Measurements from ENCODE around the gene NAV2. TPM values are rescaled to one million over a fixed set of nuclear protein-coding genes. Genes with fewer than 3 reads are reported as not detected.

NAV2 gene
- total RNA-seq, 1 experiment from 2014 or later: 23.3 TPM

DNA sequence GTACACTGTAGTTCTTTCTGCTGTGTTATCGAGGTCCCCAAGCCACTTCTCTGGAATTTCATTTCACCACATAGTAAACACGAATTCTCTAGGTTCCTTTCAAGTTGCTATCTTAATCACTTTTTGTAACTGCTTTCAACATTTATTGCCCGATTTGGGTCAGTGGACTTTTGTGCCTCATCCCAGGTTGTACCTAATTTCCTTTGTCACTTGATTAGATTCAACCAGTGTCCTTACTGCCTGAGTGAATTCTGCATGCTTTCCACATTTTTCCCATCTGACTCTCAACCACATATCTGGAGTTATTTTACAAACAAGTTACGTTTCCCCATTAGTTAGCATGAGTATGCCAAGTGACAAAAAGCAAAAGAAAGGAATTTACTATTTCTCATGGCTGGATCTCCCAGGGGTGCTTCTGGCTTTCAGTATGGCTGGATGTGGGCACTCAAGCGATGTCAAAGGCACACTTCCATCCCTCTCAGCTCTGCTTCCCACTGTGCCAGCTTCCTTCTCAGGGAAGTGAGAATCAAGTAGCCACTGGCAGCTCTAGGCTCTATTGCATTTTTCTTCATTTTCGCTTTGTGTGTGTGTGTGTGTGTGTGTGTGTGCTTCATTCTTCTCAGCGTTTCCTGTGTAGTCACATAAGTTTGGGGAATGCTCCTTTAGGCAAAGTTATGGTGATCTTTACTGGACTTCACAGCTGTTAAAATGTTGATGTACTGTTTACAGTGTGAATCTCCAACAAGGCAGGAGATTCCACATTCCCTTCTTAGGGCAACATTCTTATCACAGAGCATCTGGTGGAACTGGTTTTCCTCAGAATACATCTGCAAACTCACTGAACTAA, 318.7 kb downstream of the NAV2 start:
- no peaks in the 10 kb centered on the region for H4K20me1 ChIP-seq (ENCODE audit: insufficient read depth)
- intact Hi-C loops (cut with micrococcal nuclease; ENCODE audit: unreplicated experiment): loop anchor here (2.0 to 10.0 kb wide), 4 partner anchors 37 to 333 kb away; partner anchors contain the start of gene HTATIP2
- DNase-seq: peak; percentile 41 to 94
- no peak overlapping the region; the same call in 1 of the 2 replicates for H3K4me3 ChIP-seq
- no peaks in the 10 kb centered on the region for H3K9me2 ChIP-seq (ENCODE audit: insufficient read depth)
- no peaks in the 10 kb centered on the region for H3K27me3 ChIP-seq (ENCODE audit: insufficient read depth, low read depth)
- H3K27ac ChIP-seq: peak overlapping the region; percentile 83
- TF ChIP-seq EZH2 (IDR thresholded peaks at IDR 0.05; ENCODE audit: low read depth): no peak
- TF ChIP-seq, protein P1, sequence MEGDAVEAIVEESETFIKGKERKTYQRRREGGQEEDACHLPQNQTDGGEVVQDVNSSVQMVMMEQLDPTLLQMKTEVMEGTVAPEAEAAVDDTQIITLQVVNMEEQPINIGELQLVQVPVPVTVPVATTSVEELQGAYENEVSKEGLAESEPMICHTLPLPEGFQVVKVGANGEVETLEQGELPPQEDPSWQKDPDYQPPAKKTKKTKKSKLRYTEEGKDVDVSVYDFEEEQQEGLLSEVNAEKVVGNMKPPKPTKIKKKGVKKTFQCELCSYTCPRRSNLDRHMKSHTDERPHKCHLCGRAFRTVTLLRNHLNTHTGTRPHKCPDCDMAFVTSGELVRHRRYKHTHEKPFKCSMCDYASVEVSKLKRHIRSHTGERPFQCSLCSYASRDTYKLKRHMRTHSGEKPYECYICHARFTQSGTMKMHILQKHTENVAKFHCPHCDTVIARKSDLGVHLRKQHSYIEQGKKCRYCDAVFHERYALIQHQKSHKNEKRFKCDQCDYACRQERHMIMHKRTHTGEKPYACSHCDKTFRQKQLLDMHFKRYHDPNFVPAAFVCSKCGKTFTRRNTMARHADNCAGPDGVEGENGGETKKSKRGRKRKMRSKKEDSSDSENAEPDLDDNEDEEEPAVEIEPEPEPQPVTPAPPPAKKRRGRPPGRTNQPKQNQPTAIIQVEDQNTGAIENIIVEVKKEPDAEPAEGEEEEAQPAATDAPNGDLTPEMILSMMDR (conservative IDR thresholded peaks at IDR 0.05): no peak
- no TSS peak for BruUV-seq (replicated peaks)
- H3F3A ChIP-seq (ENCODE audit: insufficient read depth, low read depth): peaks cover 56% of the 10 kb centered on the region
- no peaks in the 10 kb centered on the region for H3K9me3 ChIP-seq (ENCODE audit: insufficient read depth, low read depth)
- H2AFZ ChIP-seq: no peak overlapping the region
- peak overlapping the region; percentile 64 for H3K4me2 ChIP-seq
- ChIA-PET POLR2A (ENCODE audit: unreplicated experiment) (interaction anchor here (0.6 to 0.7 kb wide), 2 partner anchors 112 to 329 kb away, joined by 4 to 6 read pairs; no protein-coding TSS in a partner anchor), CTCF (interaction anchor here (0.6 kb wide), 2 partner anchors 79 to 476 kb away, joined by 3 to 6 read pairs; no protein-coding TSS in a partner anchor)
- peaks cover 72% of the 10 kb centered on the region for H3K4me1 ChIP-seq (replicated peaks; ENCODE audit: insufficient read depth)
- H3K36me3 ChIP-seq (ENCODE audit: low read depth): no peaks in the 10 kb centered on the region
- peaks cover 15% of the 10 kb centered on the region; the same call in 1 of the 2 replicates for H3K79me2 ChIP-seq (ENCODE audit: low read depth)

- no TSS peak for BruUV-seq (replicated peaks)
- H3K36me3 ChIP-seq (ENCODE audit: low read depth): no peaks in the 10 kb centered on the region
- no peaks in the 10 kb centered on the region for H4K20me1 ChIP-seq (ENCODE audit: insufficient read depth)
- ChIA-PET POLR2A (ENCODE audit: unreplicated experiment) (no interaction called here), CTCF (interaction anchor here (0.6 kb wide), 2 partner anchors 80 to 476 kb away, joined by 3 to 6 read pairs; no protein-coding TSS in a partner anchor)
- intact Hi-C loops (cut with micrococcal nuclease; ENCODE audit: unreplicated experiment): loop anchor here (5.0 to 10.0 kb wide), 2 partner anchors 80 to 333 kb away; partner anchors contain the start of gene HTATIP2
- no peak for TF ChIP-seq EZH2 (IDR thresholded peaks at IDR 0.05; ENCODE audit: low read depth)
- TF ChIP-seq, protein P1 (conservative IDR thresholded peaks at IDR 0.05): no peak
- H3K27ac ChIP-seq: peak overlapping the region; percentile 83
- peaks cover 53% of the 10 kb centered on the region for H3F3A ChIP-seq (ENCODE audit: insufficient read depth, low read depth)
- H3K9me2 ChIP-seq (ENCODE audit: insufficient read depth): no peaks in the 10 kb centered on the region
- H3K79me2 ChIP-seq (ENCODE audit: low read depth): peaks cover 11% of the 10 kb centered on the region; the same call in 1 of the 2 replicates
- H2AFZ ChIP-seq: no peak overlapping the region
- H3K4me1 ChIP-seq (replicated peaks; ENCODE audit: insufficient read depth): peaks cover 69% of the 10 kb centered on the region
- H3K27me3 ChIP-seq (ENCODE audit: insufficient read depth, low read depth): no peaks in the 10 kb centered on the region
- DNase-seq: no peak
- no peak overlapping the region for H3K4me3 ChIP-seq
- H3K4me2 ChIP-seq: peak overlapping the region; percentile 64
- no peaks in the 10 kb centered on the region for H3K9me3 ChIP-seq (ENCODE audit: insufficient read depth, low read depth)
Observed at GRCh38 chr11:20032127-20032526, 319.5 kb downstream of the NAV2 start.

GRCh38 chr11:20032577-20033260, 320.1 kb downstream of the NAV2 start:
- POLR2A ChIA-PET (ENCODE audit: unreplicated experiment): no interaction called here
- H3K9me2 ChIP-seq (ENCODE audit: insufficient read depth): no peaks in the 10 kb centered on the region
- no peak overlapping the region for H3K4me2 ChIP-seq
- DNase-seq: no peak
- CTCF ChIA-PET: no interaction called here
- H3K4me3 ChIP-seq: no peak overlapping the region
- TF ChIP-seq EZH2 (IDR thresholded peaks at IDR 0.05; ENCODE audit: low read depth): no peak
- TF ChIP-seq, protein P1 (conservative IDR thresholded peaks at IDR 0.05): no peak
- H4K20me1 ChIP-seq (ENCODE audit: insufficient read depth): no peaks in the 10 kb centered on the region
- H3K79me2 ChIP-seq (ENCODE audit: low read depth): peaks cover 11% of the 10 kb centered on the region; the same call in 1 of the 2 replicates
- no peak overlapping the region for H3K27ac ChIP-seq
- no peaks in the 10 kb centered on the region for H3K9me3 ChIP-seq (ENCODE audit: insufficient read depth, low read depth)
- intact Hi-C loops (cut with micrococcal nuclease; ENCODE audit: unreplicated experiment): loop anchor here (5.0 to 10.0 kb wide), 2 partner anchors 80 to 332 kb away; partner anchors contain the start of gene HTATIP2
- no peak overlapping the region for H2AFZ ChIP-seq
- no peaks in the 10 kb centered on the region for H3K27me3 ChIP-seq (ENCODE audit: insufficient read depth, low read depth)
- H3K4me1 ChIP-seq (replicated peaks; ENCODE audit: insufficient read depth): peaks cover 63% of the 10 kb centered on the region
- no peaks in the 10 kb centered on the region for H3K36me3 ChIP-seq (ENCODE audit: low read depth)
- no TSS peak for BruUV-seq (replicated peaks)
- peaks cover 48% of the 10 kb centered on the region for H3F3A ChIP-seq (ENCODE audit: insufficient read depth, low read depth)

Measured in PC-9 (cell line).